GM18526 (cell line): ENCODE results near the gene CLPTM1.

Source experiments
- POLR2A ChIP-seq: IDR thresholded peaks from 3 replicates; pipeline ENCODE4 v1.6.1; 2011; ENCODE audit not compliant: insufficient read length; ENCODE audit errors: extremely low read depth

The CLPTM1 gene

DNA sequence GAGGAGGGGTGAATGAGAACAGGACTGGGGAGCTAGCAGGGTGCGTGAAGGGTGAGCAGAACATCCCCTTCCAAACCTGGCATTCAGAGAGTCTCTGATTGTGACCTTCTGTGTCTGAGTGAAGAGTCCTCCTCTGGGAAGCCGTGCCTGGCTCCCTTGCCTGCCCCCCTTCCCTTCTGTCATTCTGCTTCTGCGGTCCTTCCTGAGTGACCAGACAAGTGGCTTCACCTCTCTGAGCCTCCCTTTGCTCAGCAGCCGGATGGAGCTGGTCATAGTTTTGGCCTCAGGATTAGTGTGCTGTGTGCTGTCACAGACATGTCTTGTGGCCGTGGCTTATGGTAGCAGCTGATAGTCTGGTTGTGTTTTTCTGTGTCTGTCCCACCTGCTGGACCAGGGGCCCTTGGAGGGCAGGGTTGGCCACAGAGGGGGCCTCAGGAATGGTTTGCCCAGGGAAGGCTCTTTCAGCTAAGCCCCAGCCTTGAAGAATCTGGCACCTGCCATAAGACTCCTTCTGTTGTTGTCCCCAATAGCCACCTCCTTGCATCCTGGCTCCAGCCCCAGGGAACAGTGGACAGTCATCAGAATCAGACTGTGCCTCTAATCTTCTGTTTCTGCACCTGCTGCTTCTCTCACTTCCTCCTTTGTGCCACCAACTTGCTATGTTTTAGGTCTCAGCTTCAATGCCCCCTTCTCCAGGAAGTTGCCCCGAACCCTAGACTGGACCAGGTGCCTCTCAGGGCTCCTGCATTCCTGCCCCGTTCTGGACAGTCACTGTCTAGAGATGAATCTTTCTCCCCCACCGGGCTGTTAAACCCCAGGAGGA is 5.9 kb downstream of the CLPTM1 start:
- no peak for TF ChIP-seq POLR2A

GRCh38 chr19:44961821-44962220 is 6.6 kb downstream of the CLPTM1 start:
- no peak for TF ChIP-seq POLR2A

DNA sequence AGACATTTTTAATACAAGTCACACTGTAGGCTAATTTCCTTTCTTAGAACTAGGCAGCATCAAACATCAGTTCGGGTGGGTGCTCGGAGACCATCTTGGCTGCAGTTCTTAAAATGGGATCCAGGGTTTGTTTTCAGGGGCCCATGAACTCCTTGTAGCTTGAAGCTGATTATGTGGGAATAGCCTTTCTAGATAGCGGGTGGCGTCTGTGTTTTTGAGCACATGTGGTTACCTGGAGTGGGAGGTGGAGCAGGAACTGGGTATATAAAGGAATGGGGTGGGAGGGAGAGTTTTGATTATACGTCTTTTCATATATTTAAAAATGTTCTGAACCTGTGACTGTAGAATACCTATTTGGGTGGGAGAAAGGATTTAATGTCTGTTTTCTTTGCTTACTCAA is 12.9 kb downstream of the CLPTM1 start:
- TF ChIP-seq POLR2A: no peak

DNA sequence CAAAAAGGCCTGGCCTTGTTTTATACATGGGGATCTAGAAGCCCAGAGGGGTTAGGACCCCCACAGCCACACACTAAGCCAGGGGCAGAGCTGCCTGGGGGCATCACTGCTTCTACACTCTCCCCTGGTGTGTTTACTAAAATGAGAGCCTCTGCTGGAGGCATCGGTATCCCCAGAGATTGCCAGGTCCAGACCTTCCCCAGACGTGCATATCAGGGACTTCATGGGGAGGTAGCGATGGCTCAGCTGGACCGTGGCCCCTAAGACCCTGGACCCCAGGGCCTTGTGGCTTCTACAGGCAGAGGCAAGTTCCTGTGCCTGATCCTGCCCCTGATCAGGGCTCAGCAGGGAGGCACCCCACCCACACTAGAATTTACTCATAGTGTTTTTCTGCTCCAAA is 13.5 kb downstream of the CLPTM1 start:
- no peak for TF ChIP-seq POLR2A

GRCh38 chr19:44969437-44969836 is 14.3 kb downstream of the CLPTM1 start:
- TF ChIP-seq POLR2A: no peak

DNA sequence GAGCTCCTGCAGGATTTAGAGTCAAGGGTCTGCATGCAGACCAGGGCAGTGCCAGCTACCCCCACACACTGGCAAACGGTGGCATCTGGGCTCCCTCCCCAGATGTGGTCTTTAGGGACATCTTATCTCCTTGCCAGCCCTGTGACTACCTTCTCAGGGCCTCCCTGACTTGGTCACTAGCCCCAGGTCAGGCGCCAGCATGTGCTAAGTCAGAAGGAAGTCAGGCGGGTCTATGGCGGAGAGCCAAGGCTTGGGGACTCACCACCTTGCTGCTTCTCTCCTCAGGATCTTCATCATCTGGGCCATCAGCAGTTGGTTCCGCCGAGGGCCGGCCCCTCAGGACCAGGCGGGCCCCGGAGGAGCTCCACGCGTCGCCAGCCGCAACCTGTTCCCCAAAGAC is 17.6 kb downstream of the CLPTM1 start:
- TF ChIP-seq POLR2A: no peak

DNA sequence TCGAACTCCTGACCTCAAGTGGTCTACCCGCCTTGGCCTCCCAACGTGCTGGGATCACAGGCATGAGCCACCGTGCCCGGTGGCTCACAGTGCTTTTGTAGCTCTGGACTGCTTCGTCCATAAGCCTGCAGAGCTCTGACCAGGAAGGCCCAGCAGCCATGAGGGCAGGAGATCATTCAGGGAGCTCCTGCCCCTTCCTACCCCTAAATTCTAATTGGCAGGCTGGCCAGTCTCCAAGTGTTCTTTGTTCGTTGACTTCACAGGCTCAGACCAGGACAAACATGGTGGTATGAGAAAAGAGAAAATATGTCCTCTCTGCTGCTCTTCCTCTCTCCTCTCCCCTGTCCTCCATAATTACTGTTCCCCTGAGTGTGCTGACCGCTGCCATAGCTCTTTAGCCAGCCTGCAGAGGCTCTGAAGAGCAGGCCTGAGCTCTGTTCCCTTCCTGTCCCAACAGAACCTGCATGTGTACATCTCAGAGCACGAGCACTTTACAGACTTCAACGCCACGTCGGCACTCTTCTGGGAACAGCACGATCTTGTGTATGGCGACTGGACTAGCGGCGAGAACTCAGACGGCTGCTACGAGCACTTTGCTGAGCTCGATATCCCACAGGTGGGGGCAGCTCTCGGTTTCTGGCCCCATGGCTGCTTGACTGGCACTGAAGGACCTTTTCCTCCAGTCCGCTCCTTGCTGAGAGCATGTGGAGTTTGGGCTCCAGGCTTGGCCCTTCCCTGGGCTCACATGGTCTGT is 19.0 kb downstream of the CLPTM1 start:
- no peak for TF ChIP-seq POLR2A

GRCh38 chr19:44974857-44975256 is 19.7 kb downstream of the CLPTM1 start:
- TF ChIP-seq POLR2A: no peak

GRCh38 chr19:44975444-44975843 is 20.3 kb downstream of the CLPTM1 start:
- TF ChIP-seq POLR2A: no peak

DNA sequence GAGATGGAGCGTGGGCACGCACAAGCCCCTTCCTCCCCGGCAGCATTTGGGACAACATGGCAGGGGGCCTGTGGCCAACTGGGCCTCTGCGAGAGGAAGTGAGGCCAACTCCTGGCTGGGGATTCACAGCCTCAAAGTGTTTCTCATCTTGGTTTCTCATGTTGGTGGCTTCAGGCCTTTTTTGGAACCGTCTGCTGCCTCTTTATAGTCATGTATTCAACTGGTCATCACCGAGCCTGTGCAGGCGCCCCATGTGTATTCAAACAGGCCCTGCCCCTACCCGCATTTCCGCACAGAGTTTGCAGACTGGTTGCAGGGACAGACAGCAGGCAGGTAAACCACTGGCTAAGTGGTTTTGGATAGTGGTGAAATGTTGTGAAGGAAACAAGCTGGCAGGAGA is 28.8 kb downstream of the CLPTM1 start:
- TF ChIP-seq POLR2A: no peak

GRCh38 chr19:44985445-44985844 is 30.3 kb downstream of the CLPTM1 start:
- TF ChIP-seq POLR2A: no peak

GRCh38 chr19:44986389-44986788 is 31.2 kb downstream of the CLPTM1 start:
- TF ChIP-seq POLR2A: no peak

GRCh38 chr19:44987148-44987675 is 32.0 kb downstream of the CLPTM1 start:
- TF ChIP-seq POLR2A: no peak

GRCh38 chr19:44988273-44988672 is 33.1 kb downstream of the CLPTM1 start:
- TF ChIP-seq POLR2A: no peak

GRCh38 chr19:44988896-44989556 is 33.8 kb downstream of the CLPTM1 start:
- no peak for TF ChIP-seq POLR2A

GRCh38 chr19:44990459-44990858 is 35.3 kb downstream of the CLPTM1 start:
- no peak for TF ChIP-seq POLR2A
